Measurements from ENCODE around the gene ITGA5. TPM values are rescaled to one million over a fixed set of nuclear protein-coding genes. Genes with fewer than 3 reads are reported as not detected.

Gene ITGA5
- total RNA-seq, 1 experiment from 2014 or later: 107 TPM

DNA sequence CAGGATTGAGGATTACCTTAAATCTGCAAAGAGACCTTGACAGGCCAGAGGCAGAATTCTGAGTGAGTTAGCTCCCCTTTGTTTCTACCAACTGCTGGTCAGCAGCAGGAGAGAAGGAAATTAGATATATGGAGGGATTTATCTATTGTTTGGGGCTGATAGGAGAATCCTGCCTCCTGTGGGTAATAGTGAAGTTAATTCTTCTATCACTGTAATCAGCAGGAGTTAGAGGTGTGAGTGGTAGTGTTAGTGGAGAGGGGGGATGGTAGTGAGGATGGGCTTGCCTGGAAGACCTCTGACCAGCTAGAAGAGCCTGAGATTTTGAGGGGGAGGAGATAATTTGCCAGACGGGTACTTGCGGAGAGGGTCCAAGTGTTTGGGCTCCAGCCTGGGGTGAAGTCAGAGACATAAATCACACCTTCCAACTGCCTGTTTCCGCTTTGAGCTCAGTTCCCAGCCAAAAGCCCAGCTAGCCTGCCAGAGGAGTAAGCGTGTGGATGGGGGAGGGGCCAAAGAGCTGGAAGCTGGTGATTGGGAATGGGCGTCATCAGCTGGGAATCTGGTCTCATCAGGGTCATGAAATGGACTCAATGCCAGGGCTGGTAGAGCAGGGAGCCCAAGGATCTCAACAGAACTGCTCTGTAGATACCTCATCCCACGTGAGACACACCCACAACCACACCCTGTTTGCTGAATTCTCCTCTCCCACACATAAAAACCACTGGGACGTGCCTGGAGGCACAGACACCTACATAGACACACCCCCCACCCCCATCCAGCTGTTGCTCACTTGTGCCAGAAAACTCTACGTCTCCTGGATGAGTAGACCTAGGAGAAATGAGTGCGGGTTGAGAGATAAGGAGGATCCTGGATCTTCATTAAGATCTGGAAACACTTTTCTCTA, 13.1 kb upstream of the ITGA5 start:
- peak; percentile 94 for DNase-seq (ENCODE audit: low read depth)

DNA sequence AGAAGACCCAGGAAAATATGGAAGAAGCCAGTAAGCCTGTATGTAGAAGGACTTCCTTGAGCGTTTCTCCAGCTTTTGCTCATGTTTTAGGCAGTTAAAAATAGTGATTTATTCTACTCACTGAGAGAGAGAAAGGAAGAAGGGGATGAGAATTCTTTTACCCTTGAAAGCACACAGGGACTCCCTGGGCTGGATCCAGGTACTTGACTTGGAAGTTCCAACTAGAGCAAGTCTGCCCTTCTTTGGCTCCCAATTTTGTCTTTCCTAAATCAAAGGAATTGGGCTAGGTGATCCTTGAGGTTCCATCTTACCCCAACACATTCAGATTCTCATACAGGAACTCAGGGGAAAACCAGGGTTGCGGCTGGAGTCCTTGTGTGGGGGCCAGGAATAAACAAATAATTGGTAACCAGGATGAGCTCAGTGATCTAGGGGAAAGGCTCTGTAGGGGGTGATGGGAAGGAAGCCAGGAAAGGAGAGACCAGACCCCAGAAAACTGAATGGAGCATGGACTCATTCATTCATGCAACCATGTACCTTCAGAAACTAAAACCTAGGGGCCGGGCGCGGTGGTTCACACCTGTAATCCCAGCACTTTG, 11.5 kb upstream of the ITGA5 start:
- DNase-seq (ENCODE audit: low read depth): peak; percentile 68

DNA sequence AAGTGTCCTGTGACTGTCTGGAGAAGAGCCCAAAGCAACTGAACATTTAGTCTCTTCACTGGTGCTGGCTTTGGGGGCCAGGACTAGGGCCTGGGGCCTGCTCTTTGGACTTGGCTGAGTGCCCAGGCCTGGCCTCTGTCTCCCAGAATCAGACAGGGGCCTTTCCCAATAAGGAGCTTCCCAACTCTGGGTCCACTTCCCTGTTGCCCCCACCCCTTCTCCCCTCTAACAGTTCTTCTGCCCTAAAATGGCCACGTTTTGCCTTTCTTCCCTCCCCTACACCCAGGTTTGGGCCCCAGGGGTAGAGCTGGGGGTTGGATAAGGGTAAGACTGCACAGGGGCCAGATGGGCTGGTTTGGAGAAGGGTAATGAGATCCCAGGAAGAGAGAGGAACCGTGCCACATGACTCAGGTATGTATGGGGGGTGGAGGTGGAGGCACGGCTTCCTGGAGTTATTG, 10.0 kb upstream of the ITGA5 start:
- no peak for DNase-seq (ENCODE audit: low read depth)

DNA sequence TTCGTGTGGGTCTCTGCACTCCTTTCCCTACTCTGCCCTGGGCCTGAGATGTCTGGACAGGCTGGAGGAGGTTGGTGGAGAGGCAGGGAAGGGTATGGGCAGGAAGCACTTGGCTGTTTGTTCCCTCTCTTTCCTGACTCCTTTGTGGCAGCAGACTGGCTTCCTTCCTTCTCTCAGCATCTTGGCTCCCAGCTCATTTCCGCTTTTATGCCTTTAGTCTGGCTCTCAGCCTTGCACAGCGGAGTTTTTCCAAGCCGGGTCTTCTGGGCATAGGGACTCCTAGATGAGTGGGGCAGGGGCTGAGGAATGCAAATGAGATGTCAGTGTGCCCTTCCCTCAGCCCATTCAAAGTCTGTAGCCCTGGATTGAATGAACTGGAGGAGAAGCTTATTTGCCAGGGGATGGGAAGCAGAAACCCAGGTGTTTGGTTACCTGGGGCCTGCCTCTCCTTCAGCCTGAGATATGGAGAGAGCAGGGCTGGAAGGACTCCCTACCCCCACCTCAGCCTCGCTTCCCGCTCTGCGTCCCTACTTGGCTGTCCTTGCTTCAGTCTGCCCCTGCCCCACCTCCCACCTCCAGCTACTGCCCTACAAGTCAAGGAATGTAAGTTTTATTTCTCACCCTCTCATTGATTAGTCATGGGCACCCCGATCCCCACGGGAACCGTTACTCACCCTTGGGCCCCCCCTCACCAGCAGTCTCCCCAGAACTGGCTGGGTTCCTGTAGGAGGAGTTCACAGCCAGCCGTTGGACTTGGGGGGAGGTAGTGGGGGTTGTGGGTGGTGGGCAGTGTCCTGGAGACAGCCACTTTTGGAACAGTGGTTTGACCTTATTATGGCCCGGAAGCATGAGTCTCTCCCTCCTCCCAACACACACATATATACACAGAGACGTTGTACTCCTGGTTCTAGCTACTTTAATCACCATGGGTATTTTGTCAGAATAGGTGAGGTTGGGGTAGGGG, 9.3 kb upstream of the ITGA5 start:
- peak; percentile 84 for DNase-seq (ENCODE audit: low read depth)

DNA sequence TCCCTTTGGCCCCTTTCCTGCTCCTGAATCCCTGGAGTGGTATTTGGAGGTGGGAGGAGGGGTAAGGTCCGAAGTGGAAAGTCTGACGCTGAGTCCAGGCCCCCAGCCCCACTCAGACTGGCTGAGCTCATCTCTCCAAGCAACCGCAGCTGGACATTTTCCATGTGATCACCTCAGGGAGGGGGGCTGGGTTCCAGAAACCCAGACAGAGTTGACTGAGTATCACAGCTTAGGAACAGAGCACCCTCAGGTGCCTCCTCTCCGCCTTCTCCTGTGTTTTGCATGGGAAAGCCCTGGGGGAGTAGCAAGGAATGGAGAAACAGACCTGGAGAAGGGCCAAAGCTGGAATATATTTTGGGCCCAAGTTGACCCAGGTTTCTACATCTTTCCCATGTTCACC, 8.0 kb upstream of the ITGA5 start:
- DNase-seq (ENCODE audit: low read depth): no peak

DNA sequence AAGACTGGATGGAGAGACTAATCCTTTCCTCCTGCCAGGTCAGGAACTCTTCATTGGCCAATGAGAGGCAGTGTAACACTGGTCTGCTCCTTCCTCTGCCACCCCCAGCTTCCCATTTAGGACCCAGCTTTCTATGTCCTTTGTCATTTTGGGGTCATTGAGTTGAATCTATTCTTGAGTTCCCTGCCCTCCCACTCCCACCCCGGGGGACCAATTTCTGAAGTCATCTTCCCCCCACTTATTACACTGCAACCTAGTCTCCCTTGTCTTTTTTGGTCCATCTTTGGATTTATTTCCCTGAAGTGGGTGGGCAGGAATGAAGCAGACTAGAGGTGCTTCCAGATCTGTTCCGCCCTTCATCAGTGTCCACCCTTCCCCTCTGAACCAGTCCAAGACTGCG, 7.6 kb upstream of the ITGA5 start:
- DNase-seq (ENCODE audit: low read depth): no peak

DNA sequence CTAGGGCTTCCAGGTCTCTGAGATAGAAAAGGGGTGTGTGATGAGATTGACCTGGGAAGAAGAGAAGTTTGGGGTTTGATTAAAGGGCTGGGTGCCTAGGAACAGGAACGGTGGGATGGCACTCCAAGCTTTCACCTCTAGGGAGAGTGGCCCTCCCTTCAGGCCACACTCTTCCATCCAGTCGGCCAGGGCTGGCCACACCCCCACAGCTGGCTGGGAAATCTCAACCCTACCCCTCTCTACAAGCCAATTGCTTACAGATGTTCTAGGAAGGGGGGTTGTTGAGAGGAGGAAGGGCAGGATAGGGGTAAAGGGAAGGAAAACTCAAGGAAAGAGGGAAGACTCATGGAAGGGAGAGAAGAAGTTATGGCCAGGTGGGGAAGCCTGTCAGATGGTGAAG, 6.6 kb upstream of the ITGA5 start:
- DNase-seq (ENCODE audit: low read depth): no peak

DNA sequence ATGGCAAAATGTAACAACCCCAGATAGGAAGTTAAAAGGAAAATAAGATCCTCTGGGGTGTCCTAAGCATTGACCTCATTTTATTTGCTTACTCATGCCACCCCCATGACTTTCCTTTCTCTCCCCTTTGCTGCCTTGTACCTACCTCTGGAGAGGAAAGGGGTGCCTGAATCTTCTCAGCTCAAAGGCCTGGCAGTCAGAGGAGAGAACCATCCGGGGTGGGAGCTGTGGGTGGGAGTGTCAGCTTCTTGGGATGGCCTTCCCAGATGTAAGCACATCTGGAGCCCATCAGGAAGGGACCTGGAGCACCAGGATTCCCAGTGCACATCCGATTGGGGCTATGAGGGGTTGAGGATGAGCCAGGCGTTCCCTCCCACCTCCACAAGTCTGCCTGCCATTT, 5.2 kb upstream of the ITGA5 start:
- DNase-seq (ENCODE audit: low read depth): no peak

DNA sequence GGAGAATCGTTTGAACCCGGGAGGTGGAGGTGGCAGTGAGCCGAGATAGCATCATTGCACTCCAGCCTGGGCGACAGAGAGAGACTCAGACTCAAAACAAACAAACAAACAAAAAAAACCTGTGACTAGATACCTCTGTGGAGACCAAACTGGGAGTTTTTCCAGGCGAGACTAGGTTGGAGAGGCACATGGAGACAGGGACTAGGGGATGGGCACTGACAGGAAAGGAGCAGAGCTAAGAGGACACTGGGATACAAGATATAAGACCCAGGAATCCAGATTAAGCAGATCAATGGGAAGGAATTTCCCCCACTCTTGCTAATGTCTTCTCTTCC, 4.7 kb upstream of the ITGA5 start:
- no peak for DNase-seq (ENCODE audit: low read depth)

DNA sequence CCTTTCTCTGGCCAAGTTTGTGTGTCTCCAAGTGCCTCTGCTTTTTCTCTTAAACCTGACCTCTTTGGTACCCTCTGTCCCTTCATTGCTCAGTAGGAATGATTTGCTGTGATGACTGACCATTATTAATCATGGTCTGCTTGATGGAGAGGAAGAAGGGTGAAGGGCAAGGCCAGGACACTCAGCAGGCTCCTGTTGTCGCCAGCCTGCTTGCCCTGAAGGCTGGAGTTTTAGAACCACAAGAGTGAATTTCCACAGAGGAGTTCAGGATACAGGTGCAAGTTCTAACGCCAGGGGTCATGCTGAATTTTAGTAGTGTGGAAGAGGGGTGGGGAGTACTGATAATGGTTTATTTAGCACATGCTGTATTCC, 2.8 kb upstream of the ITGA5 start:
- no peak for DNase-seq (ENCODE audit: low read depth)

DNA sequence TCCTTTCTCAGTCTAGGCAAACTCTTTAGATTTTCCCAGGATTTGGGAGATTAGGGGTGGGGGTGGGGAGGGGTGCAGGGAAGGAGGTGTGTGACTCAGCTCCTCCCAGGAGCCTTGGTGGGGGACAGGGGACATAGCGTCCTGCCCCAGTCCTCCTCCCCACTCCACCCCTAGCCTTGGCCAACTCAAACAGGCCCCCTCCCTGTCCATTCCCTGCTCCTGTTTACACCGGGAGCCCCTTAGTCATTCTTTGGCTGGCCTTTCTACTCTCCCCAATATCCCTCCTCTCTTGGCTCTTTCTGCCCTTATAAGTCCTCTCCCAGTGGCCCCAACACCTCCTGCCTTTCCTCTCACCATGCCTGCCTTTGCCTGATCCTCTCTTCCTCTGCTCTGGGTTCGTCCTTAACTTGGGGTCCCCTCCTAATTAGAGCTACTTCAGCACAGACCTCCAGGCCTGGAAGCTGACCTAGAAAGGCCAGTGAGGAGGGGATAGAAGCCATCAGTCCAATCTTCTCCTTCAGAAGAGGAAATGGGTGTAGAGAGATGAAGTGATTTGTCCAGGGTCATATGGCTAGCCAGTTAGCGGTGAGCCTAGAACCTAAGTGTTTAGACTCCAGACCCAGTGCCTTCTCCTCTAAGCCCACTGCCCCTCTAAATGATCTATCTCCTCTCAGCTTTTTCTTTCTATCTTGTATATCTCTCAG, 2.3 kb upstream of the ITGA5 start:
- DNase-seq (ENCODE audit: low read depth): peak; percentile 67

DNA sequence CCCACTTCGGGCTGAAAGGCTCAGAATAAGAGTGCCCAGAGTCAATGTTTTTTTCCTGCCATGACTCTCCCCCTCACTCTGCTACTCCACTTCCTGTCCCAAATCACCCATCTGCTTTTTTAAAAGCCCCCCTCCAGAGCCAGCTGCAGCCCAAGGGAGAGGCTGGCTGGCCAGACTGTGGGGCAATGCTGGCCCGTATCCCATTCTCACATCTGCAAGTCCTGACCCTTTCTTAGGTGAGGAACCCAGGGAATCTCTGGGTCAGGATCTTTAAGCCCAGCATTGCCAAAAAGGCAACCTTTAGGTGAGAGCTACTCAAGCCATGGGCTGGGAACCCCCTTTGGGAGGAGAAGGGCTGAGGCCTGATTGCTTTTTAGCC, 1.7 kb upstream of the ITGA5 start:
- peak; percentile 41 for DNase-seq (ENCODE audit: low read depth)

DNA sequence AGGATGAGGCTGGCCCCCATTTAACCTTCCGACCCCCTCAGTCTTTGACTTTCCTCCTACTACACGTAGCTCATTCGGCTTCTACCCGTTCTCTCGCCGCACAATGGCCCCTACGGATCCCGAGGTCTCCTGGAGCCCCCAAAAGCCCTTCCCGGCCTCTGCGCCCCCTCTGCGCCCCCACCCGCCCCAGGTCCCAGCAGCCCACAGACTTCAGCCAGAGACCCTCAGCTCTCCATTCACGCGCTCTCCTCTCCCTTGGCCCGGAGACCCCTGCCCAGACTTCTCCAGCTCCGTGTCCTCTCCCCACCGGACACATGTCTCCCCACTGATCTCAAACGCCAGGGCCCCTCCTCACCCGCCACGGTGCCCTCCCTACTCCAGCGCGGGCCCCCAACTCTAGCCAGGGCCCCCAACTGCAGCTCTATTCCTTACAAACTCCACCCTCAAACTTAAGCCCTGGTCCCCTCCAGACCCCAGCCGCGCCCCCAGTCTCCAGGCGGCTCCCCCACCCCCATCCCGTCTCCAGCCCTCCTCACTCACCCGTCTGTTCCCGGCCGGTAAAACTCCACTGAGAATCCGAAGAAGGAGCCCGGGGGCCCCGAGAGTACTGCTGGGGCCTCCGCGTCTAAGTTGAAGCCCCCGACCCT, 502 bp downstream of the ITGA5 start:
- DNase-seq (ENCODE audit: low read depth): no peak

DNA sequence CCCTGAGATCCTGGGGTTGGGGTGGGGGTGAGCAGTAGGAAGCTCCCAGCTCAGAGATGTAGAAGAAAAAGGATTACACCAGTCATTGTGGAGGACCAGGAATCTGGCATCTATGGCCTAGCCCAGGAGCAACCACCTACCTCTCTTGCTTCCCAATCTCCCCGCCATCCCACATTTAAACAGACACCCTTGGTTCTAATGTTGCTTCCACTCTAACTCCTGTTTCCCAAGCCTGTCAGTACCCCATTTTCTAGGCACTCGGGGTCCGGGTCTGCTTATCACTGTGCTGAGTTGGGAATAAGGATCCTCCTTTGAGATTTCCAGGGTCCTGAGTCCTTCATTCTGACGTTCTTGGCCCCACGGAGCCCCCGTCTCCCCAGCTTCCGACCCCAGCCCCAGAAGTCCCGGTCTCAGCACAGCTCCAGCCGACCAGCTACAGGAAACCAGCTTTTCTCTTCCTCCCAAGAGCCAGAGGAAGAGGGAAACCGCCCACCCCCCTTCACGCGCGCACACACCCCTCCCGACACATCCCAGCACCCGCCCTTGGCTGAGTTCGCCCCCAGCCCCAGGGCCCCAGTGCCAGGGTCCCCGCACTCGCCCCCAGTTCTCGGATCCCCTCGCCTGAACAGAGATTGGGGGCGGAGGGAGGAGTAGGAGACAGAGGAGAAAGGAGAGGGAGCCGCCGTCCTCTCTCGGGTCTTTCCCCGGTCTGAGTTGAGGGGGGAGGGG, 1.2 kb downstream of the ITGA5 start:
- DNase-seq (ENCODE audit: low read depth): peak; percentile 52

DNA sequence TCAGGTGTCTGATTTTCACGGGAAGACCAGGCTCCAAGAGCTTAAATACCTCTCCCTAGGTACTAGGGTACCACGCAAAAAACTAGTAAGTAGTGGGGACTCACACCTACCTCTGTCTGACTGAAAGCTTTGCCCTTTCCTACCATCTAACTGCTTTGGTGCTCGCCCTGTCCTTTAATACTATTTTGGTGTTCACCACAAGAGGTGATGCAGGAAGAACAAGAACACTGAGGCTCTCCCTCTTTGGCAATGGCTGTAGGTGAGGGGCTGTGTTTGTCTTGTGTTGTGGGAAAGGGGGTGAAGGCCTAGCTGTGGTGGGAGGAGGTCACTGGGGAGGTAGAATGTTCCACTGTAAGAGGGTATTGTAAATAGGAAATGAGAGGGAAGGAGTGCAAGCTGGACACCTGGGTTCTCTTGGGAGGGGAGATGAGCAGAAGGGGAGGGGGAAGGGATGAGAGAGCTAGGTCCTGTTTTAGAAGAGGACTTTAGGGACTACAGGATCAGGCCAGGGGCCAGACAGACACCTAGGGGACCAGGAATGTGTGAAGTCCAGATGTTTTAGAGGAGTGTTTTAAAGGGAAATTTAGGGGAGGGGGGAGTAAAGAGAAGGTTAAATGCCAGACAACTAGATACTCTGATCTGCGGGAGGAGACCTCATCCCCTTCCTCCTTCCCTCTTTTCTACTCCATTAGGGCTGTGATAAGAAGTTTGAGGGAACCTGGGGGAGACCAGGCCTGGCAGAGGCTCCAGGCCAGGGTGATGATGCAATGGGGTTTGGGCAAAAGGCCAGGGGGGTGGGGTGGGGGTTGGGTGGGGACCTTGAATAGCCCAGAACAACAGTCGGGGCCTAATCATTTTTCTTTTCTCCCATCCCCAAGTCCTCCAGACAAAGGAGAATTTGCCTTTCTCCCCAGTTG, 2.1 kb downstream of the ITGA5 start:
- DNase-seq (ENCODE audit: low read depth): no peak

DNA sequence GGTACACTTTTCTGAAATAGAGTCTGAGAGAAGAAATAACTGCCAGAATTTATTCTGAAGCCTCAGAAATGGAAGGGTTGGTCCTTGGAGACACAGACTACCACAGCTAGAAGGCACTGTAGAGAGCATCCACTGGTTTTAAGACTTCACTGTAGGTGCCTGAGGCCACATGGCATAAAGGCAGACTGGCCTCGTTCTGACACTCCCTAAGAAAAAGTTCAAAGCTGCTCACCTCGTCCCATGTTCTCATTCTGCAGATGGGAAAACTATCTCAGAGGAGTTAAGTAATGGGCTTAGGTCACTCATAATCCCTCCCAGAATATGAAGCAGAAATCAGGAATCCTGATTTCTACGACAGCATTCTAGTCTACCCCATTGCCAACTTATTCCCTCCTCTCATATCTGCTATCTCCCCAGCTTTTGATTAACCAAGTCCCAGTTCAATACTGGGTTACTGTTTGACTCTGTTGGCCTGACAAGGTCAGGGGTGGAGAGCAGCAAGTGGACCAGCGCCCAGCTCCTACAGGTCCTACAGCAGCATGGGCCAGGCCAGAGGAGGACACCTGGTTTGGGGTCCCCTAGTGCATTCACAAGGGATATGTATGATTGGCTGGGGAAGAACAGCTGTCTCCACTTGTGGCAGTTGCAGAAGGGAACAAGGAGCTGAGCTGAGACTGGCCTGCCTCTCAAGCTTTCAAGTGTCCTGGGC, 3.7 kb downstream of the ITGA5 start:
- no peak for DNase-seq (ENCODE audit: low read depth)

DNA sequence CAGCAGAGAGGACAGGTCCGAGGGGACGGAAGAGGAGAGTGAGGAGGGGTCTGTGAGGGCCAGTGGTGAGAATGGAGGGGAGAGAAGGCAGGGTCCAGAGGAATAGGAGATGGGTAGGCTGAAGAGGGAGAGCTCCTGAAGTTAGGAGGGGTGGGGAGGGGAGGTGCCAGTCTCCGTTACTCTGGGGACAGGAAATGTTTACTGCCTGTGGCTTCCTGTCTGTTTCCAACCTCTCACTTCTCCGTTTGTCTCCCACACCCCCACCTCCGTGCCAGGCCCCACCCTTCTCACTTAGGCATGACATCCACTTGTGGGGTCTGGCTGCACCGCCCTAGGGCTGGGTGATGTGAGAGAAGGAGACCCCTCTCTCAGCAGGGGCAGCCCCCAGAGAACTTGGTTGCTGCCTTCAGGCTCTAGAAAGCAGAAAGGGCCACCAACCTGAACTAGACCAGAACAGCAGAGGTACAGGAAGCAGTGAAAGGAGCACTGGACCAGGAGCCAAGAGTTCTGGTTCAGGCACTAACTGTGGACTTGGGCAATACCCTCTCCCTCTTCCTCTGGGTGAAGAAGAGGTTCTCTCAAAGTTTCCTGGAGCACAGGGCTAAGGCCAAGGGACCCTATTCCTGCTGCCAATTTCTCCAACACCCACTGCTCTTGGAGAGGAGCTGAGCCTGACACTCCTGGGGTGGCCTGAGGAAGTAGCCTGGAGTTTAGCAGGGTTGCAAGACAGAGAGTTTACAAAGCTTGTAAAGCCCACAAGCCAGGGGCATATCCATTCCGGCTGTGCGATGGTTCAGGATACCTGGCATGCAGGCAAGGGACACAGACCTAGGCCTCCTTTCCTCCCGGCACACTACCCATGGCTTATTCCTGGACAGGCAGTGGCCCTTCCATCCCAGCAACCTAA, 5.5 kb downstream of the ITGA5 start:
- peak; percentile 81 for DNase-seq (ENCODE audit: low read depth)

DNA sequence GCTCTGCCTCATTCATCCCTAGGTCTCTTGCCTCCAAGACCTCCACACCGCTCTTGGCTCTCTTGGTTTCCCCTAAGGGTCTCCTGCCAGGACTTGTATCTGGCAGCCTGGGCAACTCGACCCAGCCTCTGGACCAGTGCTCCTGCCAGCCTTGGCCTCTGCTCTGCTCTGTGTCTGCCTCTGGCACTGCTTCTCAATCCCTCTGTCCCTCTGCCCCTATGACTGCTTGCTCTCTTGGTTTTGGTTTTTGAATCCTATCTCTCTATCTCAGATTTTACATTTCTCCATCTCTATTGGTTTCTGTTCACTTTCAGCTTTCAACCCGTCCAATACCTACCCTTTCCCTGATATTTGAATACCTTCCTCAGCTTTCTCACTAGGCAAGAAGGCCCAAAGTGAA, 6.3 kb downstream of the ITGA5 start:
- DNase-seq (ENCODE audit: low read depth): no peak

All from Daoy (cell line).